Caco-2 (cell line): Measurements from ENCODE around the gene RASGEF1B. TPM values are rescaled to one million over a fixed set of nuclear protein-coding genes. Genes with fewer than 3 reads are reported as not detected.

Source experiments
- BruUV-seq: library from RNA; stranded (reverse); fragments of 400-500 nt; replicated peaks from 2 replicates; lab custom pipeline; 2021; lab: Mats Ljungman, UMichigan
- CTCF ChIA-PET: fragments of 300-600 bp; sonication (Branson Sonifier 250); formaldehyde crosslinking; loops from one replicate; lab custom pipeline; 2022; ENCODE audit warnings: antibody characterized with exemption; lab: Charles Lee
- POLR2A ChIA-PET: fragments of 300-600 bp; sonication (Branson Sonifier 250); formaldehyde crosslinking; loops from one replicate; lab custom pipeline; 2022; ENCODE audit warnings: antibody characterized with exemption; lab: Charles Lee
- DNase-seq, 2 experiments: peaks; one replicate each; pipeline versions ENCODE4 v3.0.0 to v3.0.0-alpha.2; 2020 to 2022
- H3K27me3 ChIP-seq: replicated peaks from 2 replicates; pipeline ENCODE4 v1.6.0; 2011; ENCODE audit warnings: low read length; ENCODE audit not compliant: control insufficient read depth, insufficient read depth
- H3K36me3 ChIP-seq: 2 replicates; pipeline ENCODE4 v1.5.1; 2011; ENCODE audit warnings: low read length; ENCODE audit not compliant: control insufficient read depth, insufficient read depth
- H3K4me1 ChIP-seq: fragments of 250-450 bp; sonication (Bioruptor Pico); 2 replicates; pipeline ENCODE4 v1.5.1; 2020; ENCODE audit warnings: mild to moderate bottlenecking
- H3K4me3 ChIP-seq: 2 replicates; pipeline ENCODE4 v1.5.1; 2011; ENCODE audit warnings: low read depth, mild to moderate bottlenecking, control low read depth, low read length
- H3K9me3 ChIP-seq: fragments of 250-450 bp; sonication (Bioruptor Pico); 2 replicates; pipeline ENCODE4 v1.5.1; 2020; ENCODE audit warnings: mild to moderate bottlenecking, moderate library complexity
- H3K27ac Mint-ChIP-seq: one replicate; pipeline ENCODE4 v1.8.0; 2022; ENCODE audit warnings: mixed read lengths; ENCODE audit not compliant: unreplicated experiment
- H3K27me3 Mint-ChIP-seq: one replicate; pipeline ENCODE4 v1.8.0; 2022; ENCODE audit warnings: mixed read lengths; ENCODE audit not compliant: insufficient read depth, unreplicated experiment
- H3K36me3 Mint-ChIP-seq: one replicate; pipeline ENCODE4 v1.8.0; 2022; ENCODE audit warnings: mild to moderate bottlenecking, mixed read lengths; ENCODE audit not compliant: insufficient read depth, unreplicated experiment
- H3K4me1 Mint-ChIP-seq: one replicate; pipeline ENCODE4 v1.8.0; 2022; ENCODE audit warnings: low read depth, mixed read lengths; ENCODE audit not compliant: unreplicated experiment
- H3K4me3 Mint-ChIP-seq: one replicate; pipeline ENCODE4 v1.8.0; 2022; ENCODE audit warnings: mild to moderate bottlenecking, moderate library complexity, mixed read lengths; ENCODE audit not compliant: unreplicated experiment
- H3K9me3 Mint-ChIP-seq: one replicate; pipeline ENCODE4 v1.8.0; 2022; ENCODE audit warnings: mixed read lengths; ENCODE audit not compliant: unreplicated experiment
- intact Hi-C: fragments of 100-400 bp; cut with micrococcal nuclease; formaldehyde crosslinking; loops from one replicate; pipeline ENCODE4 v1.10.0; 2022; ENCODE audit not compliant: unreplicated experiment
- total RNA-seq: library from RNA; stranded (reverse); gene quantifications from 2 replicates; pipeline ENCODE4 v1.2.3, GENCODE V29; 2022
- TF ChIP-seq, protein P1 (sequence below), 2 experiments: fragments of 200-600 bp in 1 of 2; IDR thresholded peaks; 1 replicate in 1 of 2; 2 replicates in 1 of 2; pipeline versions ENCODE4 v1.5.1 to v1.8.0; 2011 to 2022; ENCODE audit warnings: antibody characterized with exemption in 1 of 2, control low read depth in 1 of 2, inconsistent platforms in 1 of 2, low read depth in 1 of 2, low read length in 1 of 2, mild to moderate bottlenecking in 1 of 2, moderate library complexity in 1 of 2; ENCODE audit not compliant: insufficient read depth in 1 of 2, severe bottlenecking in 1 of 2, unreplicated experiment in 1 of 2

RASGEF1B gene
- total RNA-seq, 1 experiment from 2014 or later: 32.3 TPM

DNA sequence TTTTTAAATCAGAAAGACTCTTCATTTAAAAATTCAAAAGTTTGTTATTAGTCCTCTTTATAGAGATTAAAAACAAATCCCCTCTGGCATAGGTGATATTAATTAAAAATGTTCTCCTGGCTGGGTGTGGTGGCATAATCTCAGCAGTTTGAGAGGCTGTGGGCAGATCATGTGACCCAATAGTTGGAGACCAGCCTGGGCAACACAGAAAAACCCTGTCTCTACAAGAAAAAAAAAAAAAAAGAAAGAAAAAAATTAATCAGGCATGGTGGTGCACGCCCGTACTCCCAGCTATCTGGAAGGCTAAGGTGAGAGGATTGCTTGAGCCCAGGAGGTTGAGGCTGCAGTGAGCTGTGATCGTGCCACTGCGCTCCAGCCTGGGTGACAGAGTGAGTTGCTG is 38.9 kb downstream of the RASGEF1B start:
- no peak for DNase-seq
- Histone ChIP-seq H3K36me3 (no peaks in the 10 kb centered on the region), H3K27me3 (no peaks in the 10 kb centered on the region), H3K4me3 (no peak overlapping the region), H3K9me3 (no peaks in the 10 kb centered on the region), H3K4me1 (no peaks in the 10 kb centered on the region)
- Mint-ChIP-seq H3K4me1 (no peaks in the 10 kb centered on the region), H3K27ac (no peak overlapping the region), H3K27me3 (no peaks in the 10 kb centered on the region), H3K9me3 (no peaks in the 10 kb centered on the region), H3K4me3 (no peak overlapping the region), H3K36me3 (peaks cover 65% of the 10 kb centered on the region)
- CTCF ChIA-PET: no interaction called here
- intact Hi-C loops: no loop called here
- no TSS peak for BruUV-seq
- POLR2A ChIA-PET: no interaction called here
- TF ChIP-seq, protein P1, sequence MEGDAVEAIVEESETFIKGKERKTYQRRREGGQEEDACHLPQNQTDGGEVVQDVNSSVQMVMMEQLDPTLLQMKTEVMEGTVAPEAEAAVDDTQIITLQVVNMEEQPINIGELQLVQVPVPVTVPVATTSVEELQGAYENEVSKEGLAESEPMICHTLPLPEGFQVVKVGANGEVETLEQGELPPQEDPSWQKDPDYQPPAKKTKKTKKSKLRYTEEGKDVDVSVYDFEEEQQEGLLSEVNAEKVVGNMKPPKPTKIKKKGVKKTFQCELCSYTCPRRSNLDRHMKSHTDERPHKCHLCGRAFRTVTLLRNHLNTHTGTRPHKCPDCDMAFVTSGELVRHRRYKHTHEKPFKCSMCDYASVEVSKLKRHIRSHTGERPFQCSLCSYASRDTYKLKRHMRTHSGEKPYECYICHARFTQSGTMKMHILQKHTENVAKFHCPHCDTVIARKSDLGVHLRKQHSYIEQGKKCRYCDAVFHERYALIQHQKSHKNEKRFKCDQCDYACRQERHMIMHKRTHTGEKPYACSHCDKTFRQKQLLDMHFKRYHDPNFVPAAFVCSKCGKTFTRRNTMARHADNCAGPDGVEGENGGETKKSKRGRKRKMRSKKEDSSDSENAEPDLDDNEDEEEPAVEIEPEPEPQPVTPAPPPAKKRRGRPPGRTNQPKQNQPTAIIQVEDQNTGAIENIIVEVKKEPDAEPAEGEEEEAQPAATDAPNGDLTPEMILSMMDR (IDR thresholded peaks at IDR 0.05; ENCODE audit: insufficient read depth in 1 of 2, low read depth in 1 of 2, low read length in 1 of 2, severe bottlenecking in 1 of 2, unreplicated experiment in 1 of 2): no peak

DNA sequence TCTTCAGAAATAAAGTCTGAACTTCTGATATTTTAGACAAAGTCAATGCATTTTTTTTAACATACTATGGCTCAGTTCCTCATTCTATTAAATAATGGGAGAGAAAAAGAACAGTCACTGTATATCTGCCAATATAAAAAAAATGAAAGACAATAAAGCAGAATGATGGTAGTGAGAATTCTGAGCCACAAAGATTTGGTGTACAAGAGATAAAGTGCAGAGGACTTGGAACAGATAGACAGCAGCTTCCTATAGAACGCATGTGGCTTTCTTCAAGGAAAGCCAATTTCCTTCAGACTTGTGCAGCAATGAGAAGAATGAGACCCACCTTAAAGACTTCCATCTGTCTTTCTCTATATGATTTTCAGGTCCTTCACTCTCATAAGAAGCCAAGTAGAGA is 39.7 kb downstream of the RASGEF1B start:
- Histone ChIP-seq H3K36me3 (no peaks in the 10 kb centered on the region; the same call in 1 of the 2 replicates), H3K4me1 (no peaks in the 10 kb centered on the region), H3K27me3 (no peaks in the 10 kb centered on the region), H3K4me3 (no peak overlapping the region), H3K9me3 (no peaks in the 10 kb centered on the region)
- no peak for DNase-seq
- TF ChIP-seq, protein P1 (IDR thresholded peaks at IDR 0.05; ENCODE audit: insufficient read depth in 1 of 2, low read depth in 1 of 2, low read length in 1 of 2, severe bottlenecking in 1 of 2, unreplicated experiment in 1 of 2): no peak
- intact Hi-C loops: no loop called here
- ChIA-PET CTCF (no interaction called here), POLR2A (no interaction called here)
- Mint-ChIP-seq H3K36me3 (peaks cover 68% of the 10 kb centered on the region), H3K27me3 (no peaks in the 10 kb centered on the region), H3K4me3 (no peak overlapping the region), H3K4me1 (no peaks in the 10 kb centered on the region), H3K9me3 (no peaks in the 10 kb centered on the region), H3K27ac (no peak overlapping the region)
- BruUV-seq: no TSS peak

DNA sequence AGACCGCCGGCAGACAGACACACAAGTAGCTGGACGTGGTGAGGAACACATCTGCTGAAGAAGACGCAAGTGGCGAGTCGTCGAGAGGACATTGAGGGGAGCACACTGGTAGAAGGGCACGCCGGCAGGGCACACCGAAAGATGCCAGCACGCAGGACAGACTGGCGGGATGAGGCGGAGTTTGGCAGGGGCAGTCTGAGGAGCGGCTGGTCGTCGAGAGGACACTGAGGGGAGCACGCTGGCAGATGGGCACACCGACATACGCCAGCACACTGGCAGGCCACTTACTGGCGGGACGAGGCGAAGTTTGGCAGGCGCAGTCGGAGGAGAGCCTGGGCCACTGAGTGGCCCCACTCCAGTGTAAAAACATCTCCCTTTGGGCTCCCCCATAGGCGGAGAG is 42.1 kb downstream of the RASGEF1B start:
- no peaks in the 10 kb centered on the region for H3K9me3 Mint-ChIP-seq
- CTCF ChIA-PET: no interaction called here
- intact Hi-C loops: no loop called here
- no peaks in the 10 kb centered on the region; the same call in 1 of the 2 replicates for H3K36me3 ChIP-seq
- TF ChIP-seq, protein P1 (IDR thresholded peaks at IDR 0.05; ENCODE audit: insufficient read depth in 1 of 2, low read depth in 1 of 2, low read length in 1 of 2, severe bottlenecking in 1 of 2, unreplicated experiment in 1 of 2): no peak
- no peak for DNase-seq
- no peak overlapping the region for H3K27ac Mint-ChIP-seq
- H3K4me3 ChIP-seq: no peak overlapping the region
- H3K4me1 Mint-ChIP-seq: no peaks in the 10 kb centered on the region
- peaks cover 78% of the 10 kb centered on the region for H3K36me3 Mint-ChIP-seq
- H3K27me3 Mint-ChIP-seq: no peaks in the 10 kb centered on the region
- no peaks in the 10 kb centered on the region for H3K9me3 ChIP-seq
- POLR2A ChIA-PET: no interaction called here
- BruUV-seq: no TSS peak
- H3K27me3 ChIP-seq: no peaks in the 10 kb centered on the region
- no peaks in the 10 kb centered on the region for H3K4me1 ChIP-seq
- no peak overlapping the region for H3K4me3 Mint-ChIP-seq
